Activated T-helper 2 cell treated with anti-CD3 and anti-CD28 coated beads, Interferon-gamma antibody, Interleukin-2, Interleukin-4, amounts not matched to agents 10 μg/mL and 5 μg/mL and 100 μg/mL, durations not matched to agents 14 hours and 24 hours and 36 hours (primary cell): ENCODE data around the gene TRIM72. TPM values are rescaled to one million over a fixed set of nuclear protein-coding genes. Genes with fewer than 3 reads are reported as not detected.

ENCODE experiments used
- DNase-seq: peaks from one replicate; pipeline ENCODE4 v3.0.0; 2021; ENCODE audit warnings: low spot score
- H3K27ac Mint-ChIP-seq: one replicate; pipeline ENCODE4 v1.8.0; 2021; ENCODE audit warnings: mixed read lengths
- H3K27me3 Mint-ChIP-seq: one replicate; pipeline ENCODE4 v1.8.0; 2021; ENCODE audit warnings: low read depth, mixed read lengths
- H3K36me3 Mint-ChIP-seq: one replicate; pipeline ENCODE4 v1.8.0; 2021; ENCODE audit warnings: low read depth, mixed read lengths
- H3K4me1 Mint-ChIP-seq: one replicate; pipeline ENCODE4 v1.8.0; 2021; ENCODE audit warnings: low read depth, mixed read lengths
- H3K4me3 Mint-ChIP-seq: one replicate; pipeline ENCODE4 v1.8.0; 2021; ENCODE audit warnings: low read depth, mild to moderate bottlenecking, moderate library complexity, mixed read lengths
- H3K9me3 Mint-ChIP-seq: one replicate; pipeline ENCODE4 v1.8.0; 2021; ENCODE audit warnings: mixed read lengths
- intact Hi-C: fragments of 100-400 bp; cut with micrococcal nuclease; formaldehyde crosslinking; loops from one replicate; pipeline ENCODE4 v1.15.1; 2023
- total RNA-seq: library from RNA; stranded (reverse); gene quantifications from 2 replicates; pipeline ENCODE4 v1.2.3, GENCODE V29; 2022

The TRIM72 gene
- total RNA-seq, 1 donor from 2014 or later, result not detected

GRCh38 chr16:31206776-31207175 lies 7.1 kb upstream of the TRIM72 start:
- intact Hi-C loops, result loop anchor here (10.0 kb wide), 1 partner anchor 148 kb away; the partner anchor contains the start of gene ITGAX
- H3K4me1 Mint-ChIP-seq, result peaks cover 19% of the 10 kb centered on the region
- H3K36me3 Mint-ChIP-seq, result no peaks in the 10 kb centered on the region
- H3K27ac Mint-ChIP-seq, result no peak overlapping the region
- no peaks in the 10 kb centered on the region for H3K9me3 Mint-ChIP-seq
- H3K27me3 Mint-ChIP-seq, result peaks cover 5% of the 10 kb centered on the region
- no peak for DNase-seq
- H3K4me3 Mint-ChIP-seq, result no peak overlapping the region

- Mint-ChIP-seq H3K4me1 (peaks cover 15% of the 10 kb centered on the region), H3K9me3 (no peaks in the 10 kb centered on the region), H3K27me3 (peaks cover 31% of the 10 kb centered on the region), H3K27ac (peak overlapping the region; percentile 34), H3K4me3 (no peak overlapping the region), H3K36me3 (no peaks in the 10 kb centered on the region)
- DNase-seq, result no peak
- intact Hi-C loops, result no loop called here
Measured at GRCh38 chr16:31213342-31213741, 577 bp upstream of the TRIM72 start.

GRCh38 chr16:31214708-31215286 lies 878 bp downstream of the TRIM72 start:
- no peaks in the 10 kb centered on the region for H3K36me3 Mint-ChIP-seq
- peaks cover 15% of the 10 kb centered on the region for H3K4me1 Mint-ChIP-seq
- no peak overlapping the region for H3K27ac Mint-ChIP-seq
- peaks cover 38% of the 10 kb centered on the region for H3K27me3 Mint-ChIP-seq
- intact Hi-C loops, result loop anchor here (5.0 kb wide), 1 partner anchor 83 kb away; no protein-coding TSS in a partner anchor
- no peak overlapping the region for H3K4me3 Mint-ChIP-seq
- no peaks in the 10 kb centered on the region for H3K9me3 Mint-ChIP-seq
- DNase-seq, result no peak

- no peak for DNase-seq
- Mint-ChIP-seq H3K4me1 (peaks cover 15% of the 10 kb centered on the region), H3K9me3 (no peaks in the 10 kb centered on the region), H3K27me3 (peaks cover 38% of the 10 kb centered on the region), H3K36me3 (no peaks in the 10 kb centered on the region), H3K4me3 (peak overlapping the region; percentile 52), H3K27ac (no peak overlapping the region)
- intact Hi-C loops, result loop anchor here (5.0 kb wide), 1 partner anchor 82 kb away; no protein-coding TSS in a partner anchor
Measured at GRCh38 chr16:31215287-31216162, 1.6 kb downstream of the TRIM72 start.

GRCh38 chr16:31216422-31217135 lies 2.7 kb downstream of the TRIM72 start, which contains the start of gene PYDC1:
Gene PYDC1, minus strand, starts transcription at chr16:31217135. Its CDS starts 107 bp downstream, at chr16:31217028.
- no peak for DNase-seq
- intact Hi-C loops, result loop anchor here (5.0 kb wide), 1 partner anchor 81 kb away; no protein-coding TSS in a partner anchor
- Mint-ChIP-seq H3K36me3 (no peaks in the 10 kb centered on the region), H3K9me3 (no peaks in the 10 kb centered on the region), H3K4me3 (peak within 1 kb of the TSS; percentile 55), H3K27me3 (peaks cover 48% of the 10 kb centered on the region), H3K4me1 (peaks cover 14% of the 10 kb centered on the region), H3K27ac (no peak within 1 kb of the TSS)

- no peak for DNase-seq
- Mint-ChIP-seq H3K9me3 (no peaks in the 10 kb centered on the region), H3K4me1 (peaks cover 10% of the 10 kb centered on the region), H3K27ac (no peak overlapping the region), H3K27me3 (peaks cover 51% of the 10 kb centered on the region), H3K36me3 (no peaks in the 10 kb centered on the region), H3K4me3 (no peak overlapping the region)
- intact Hi-C loops, result loop anchor here (5.0 kb wide), 1 partner anchor 80 kb away; no protein-coding TSS in a partner anchor
Measured at GRCh38 chr16:31217136-31217530, 3.2 kb downstream of the TRIM72 start.

- Mint-ChIP-seq H3K27ac (no peak overlapping the region), H3K9me3 (no peaks in the 10 kb centered on the region), H3K27me3 (peaks cover 44% of the 10 kb centered on the region), H3K4me1 (peaks cover 10% of the 10 kb centered on the region), H3K36me3 (no peaks in the 10 kb centered on the region), H3K4me3 (no peak overlapping the region)
- DNase-seq, result no peak
- intact Hi-C loops, result loop anchor here (5.0 kb wide), 1 partner anchor 78 kb away; no protein-coding TSS in a partner anchor
Measured at GRCh38 chr16:31219154-31219741, 5.3 kb downstream of the TRIM72 start.

- Mint-ChIP-seq H3K4me1 (peaks cover 2% of the 10 kb centered on the region), H3K27ac (no peak overlapping the region), H3K4me3 (no peak overlapping the region), H3K9me3 (no peaks in the 10 kb centered on the region), H3K36me3 (no peaks in the 10 kb centered on the region), H3K27me3 (peaks cover 34% of the 10 kb centered on the region)
- no peak for DNase-seq
- intact Hi-C loops, result no loop called here
Measured at GRCh38 chr16:31221357-31222160, 7.6 kb downstream of the TRIM72 start.

- Mint-ChIP-seq H3K9me3 (no peaks in the 10 kb centered on the region), H3K4me1 (no peaks in the 10 kb centered on the region), H3K4me3 (no peak overlapping the region), H3K36me3 (no peaks in the 10 kb centered on the region), H3K27ac (no peak overlapping the region), H3K27me3 (peaks cover 22% of the 10 kb centered on the region)
- intact Hi-C loops, result no loop called here
- DNase-seq, result no peak
Measured at GRCh38 chr16:31223044-31223443, 9.1 kb downstream of the TRIM72 start.

- Mint-ChIP-seq H3K36me3 (no peaks in the 10 kb centered on the region), H3K4me3 (no peak overlapping the region), H3K4me1 (no peaks in the 10 kb centered on the region), H3K27me3 (peaks cover 13% of the 10 kb centered on the region), H3K27ac (no peak overlapping the region), H3K9me3 (no peaks in the 10 kb centered on the region)
- intact Hi-C loops, result no loop called here
- DNase-seq, result no peak
Measured at GRCh38 chr16:31224092-31224955, 10.4 kb downstream of the TRIM72 start.

GRCh38 chr16:31225193-31225592 lies 11.3 kb downstream of the TRIM72 start:
- Mint-ChIP-seq H3K4me3 (no peak overlapping the region), H3K27me3 (peaks cover 13% of the 10 kb centered on the region), H3K9me3 (no peaks in the 10 kb centered on the region), H3K4me1 (no peaks in the 10 kb centered on the region), H3K27ac (no peak overlapping the region), H3K36me3 (no peaks in the 10 kb centered on the region)
- intact Hi-C loops, result no loop called here
- no peak for DNase-seq
